Effector memory CD4-positive, alpha-beta T cell (primary cell): ENCODE results near the gene SLC9A8.

Experiments
- DNase-seq, 3 donors: peaks; one replicate each; pipeline ENCODE4 v3.0.0-alpha.2; 2020
- H3K27ac ChIP-seq: 2 replicates; pipeline ENCODE4 v1.7.0; 2013; ENCODE audit warnings: mild to moderate bottlenecking, low read length, moderate library complexity; ENCODE audit not compliant: insufficient read depth, poor library complexity, severe bottlenecking
- H3K27me3 ChIP-seq: replicated peaks from 2 replicates; pipeline ENCODE4 v1.7.0; 2013; ENCODE audit warnings: mild to moderate bottlenecking, low read length; ENCODE audit not compliant: insufficient read depth, control insufficient read depth, poor library complexity, severe bottlenecking
- H3K36me3 ChIP-seq: 2 replicates; pipeline ENCODE4 v1.7.0; 2013; ENCODE audit warnings: mild to moderate bottlenecking, low read length, moderate library complexity; ENCODE audit not compliant: control insufficient read depth, insufficient read depth
- H3K4me1 ChIP-seq: 2 replicates; pipeline ENCODE4 v1.7.0; 2013; ENCODE audit warnings: low read length, mild to moderate bottlenecking; ENCODE audit not compliant: control insufficient read depth, insufficient read depth, poor library complexity, severe bottlenecking
- H3K4me3 ChIP-seq: 2 replicates; pipeline ENCODE4 v1.7.0; 2013; ENCODE audit warnings: low read length, low read depth, mild to moderate bottlenecking; ENCODE audit not compliant: insufficient read depth, poor library complexity, severe bottlenecking
- H3K9me3 ChIP-seq: 2 replicates; pipeline ENCODE4 v1.7.0; 2013; ENCODE audit warnings: mild to moderate bottlenecking, low read length, moderate library complexity; ENCODE audit not compliant: control insufficient read depth

The SLC9A8 gene

DNA sequence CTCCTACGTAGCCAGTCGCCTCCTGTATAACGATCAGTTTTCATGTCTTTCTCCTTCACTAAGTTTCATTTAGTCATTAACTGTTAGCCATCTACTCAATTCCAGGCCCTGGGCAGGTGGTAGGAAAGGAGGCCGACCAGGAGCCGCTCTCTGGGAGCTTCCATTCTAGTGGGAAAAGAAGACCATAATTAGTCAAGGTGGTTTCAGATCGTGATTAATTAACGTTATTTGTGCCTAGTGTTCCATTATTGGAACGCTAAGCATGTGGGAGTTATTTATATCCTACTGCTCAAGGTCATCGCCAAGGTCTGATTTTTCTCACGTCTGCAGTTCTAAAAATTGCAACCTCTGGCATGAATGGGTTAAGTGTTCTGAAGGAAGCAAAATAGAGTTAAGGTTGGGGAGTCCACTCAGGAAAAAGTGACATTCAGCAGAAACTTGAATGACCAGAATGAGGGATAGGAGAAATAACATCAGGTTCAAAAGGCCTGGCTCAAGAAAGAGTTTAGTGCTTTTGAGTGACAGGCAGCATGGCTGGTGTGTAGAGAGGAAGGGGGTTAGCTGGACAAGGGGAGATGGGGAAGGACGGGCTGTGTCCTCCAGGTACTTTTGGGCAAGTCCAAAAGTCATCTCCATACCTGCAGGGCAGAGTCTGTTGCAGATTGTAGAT lies 812 bp downstream of the SLC9A8 start:
- DNase-seq: no peak
- Histone ChIP-seq H3K4me1 (peaks cover 21% of the 10 kb centered on the region), H3K36me3 (peaks cover 11% of the 10 kb centered on the region), H3K4me3 (peak overlapping the region; percentile 75), H3K27ac (peak overlapping the region; percentile 97), H3K27me3 (no peaks in the 10 kb centered on the region), H3K9me3 (no peaks in the 10 kb centered on the region)

DNA sequence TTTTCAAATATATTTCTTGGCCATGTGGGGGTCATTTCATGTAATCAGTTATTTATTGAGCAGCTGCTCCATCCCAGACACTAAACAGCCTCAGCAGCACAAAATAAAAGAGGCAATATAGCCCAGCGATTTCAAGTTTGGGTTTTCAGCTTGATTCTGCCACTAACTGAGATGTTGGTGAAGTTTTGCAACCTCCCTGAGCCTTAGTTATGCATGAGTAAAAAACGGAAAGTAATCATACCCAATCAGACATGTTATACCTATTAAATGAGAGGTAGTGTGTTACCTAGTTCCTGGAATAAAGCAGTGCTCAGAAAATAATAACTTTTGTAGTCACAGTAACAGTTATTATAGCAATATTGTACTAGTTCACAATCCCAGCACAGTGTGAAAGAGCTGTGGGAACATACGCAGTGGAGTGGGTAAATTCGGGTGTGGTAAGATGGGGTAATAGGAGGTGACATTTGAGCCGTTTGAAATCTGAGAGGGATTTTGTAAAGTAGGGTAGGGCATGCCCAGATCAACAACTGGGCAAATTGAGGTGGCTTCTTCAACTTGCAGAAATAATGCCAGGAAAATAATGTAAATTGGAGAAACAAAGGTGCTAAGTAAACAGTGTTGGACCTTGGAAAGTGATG lies 1.5 kb downstream of the SLC9A8 start:
- H3K27me3 ChIP-seq: no peaks in the 10 kb centered on the region
- H3K4me1 ChIP-seq: peaks cover 21% of the 10 kb centered on the region
- H3K27ac ChIP-seq: peak overlapping the region; percentile 97
- H3K9me3 ChIP-seq: no peaks in the 10 kb centered on the region
- no peak for DNase-seq
- peaks cover 13% of the 10 kb centered on the region for H3K36me3 ChIP-seq
- no peak overlapping the region for H3K4me3 ChIP-seq

- no peak for DNase-seq
- H3K4me1 ChIP-seq: peaks cover 26% of the 10 kb centered on the region
- H3K36me3 ChIP-seq: peaks cover 22% of the 10 kb centered on the region
- no peak overlapping the region for H3K27ac ChIP-seq
- H3K9me3 ChIP-seq: no peaks in the 10 kb centered on the region
- no peak overlapping the region for H3K4me3 ChIP-seq
- H3K27me3 ChIP-seq: no peaks in the 10 kb centered on the region
Observed at GRCh38 chr20:49818816-49819215, 6.2 kb downstream of the SLC9A8 start.

GRCh38 chr20:49819702-49820101 lies 7.1 kb downstream of the SLC9A8 start:
- Histone ChIP-seq H3K4me3 (no peak overlapping the region), H3K36me3 (peaks cover 22% of the 10 kb centered on the region), H3K4me1 (peaks cover 20% of the 10 kb centered on the region), H3K27me3 (no peaks in the 10 kb centered on the region), H3K27ac (peak overlapping the region; percentile 5), H3K9me3 (no peaks in the 10 kb centered on the region)
- DNase-seq: no peak

DNA sequence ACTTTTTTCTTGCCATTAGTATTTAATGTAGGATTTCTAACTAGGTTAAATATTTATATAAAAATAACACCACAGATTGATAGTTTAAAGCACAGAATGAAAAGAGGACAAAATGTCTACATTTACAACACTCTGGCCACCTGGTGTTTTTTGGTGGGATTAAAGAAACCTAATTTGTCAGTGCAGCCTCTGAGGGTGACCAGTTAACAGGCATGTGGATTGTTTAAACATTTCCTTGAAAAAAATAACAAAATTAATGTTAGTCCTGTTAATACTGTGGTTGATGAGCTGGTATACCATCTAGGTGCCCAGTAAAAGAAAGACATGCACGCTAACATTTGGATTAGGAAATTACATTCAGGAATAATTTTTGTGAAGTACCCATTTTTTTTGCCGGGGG lies 8.8 kb downstream of the SLC9A8 start:
- Histone ChIP-seq H3K4me3 (no peak overlapping the region), H3K36me3 (peaks cover 21% of the 10 kb centered on the region), H3K4me1 (peaks cover 20% of the 10 kb centered on the region), H3K27ac (no peak overlapping the region), H3K27me3 (no peaks in the 10 kb centered on the region), H3K9me3 (no peaks in the 10 kb centered on the region)
- DNase-seq: no peak

GRCh38 chr20:49821870-49822331 lies 9.3 kb downstream of the SLC9A8 start:
- peaks cover 18% of the 10 kb centered on the region for H3K36me3 ChIP-seq
- DNase-seq: no peak

GRCh38 chr20:49823152-49823847 lies 10.7 kb downstream of the SLC9A8 start:
- peak overlapping the region; percentile 1 for H3K4me3 ChIP-seq
- H3K4me1 ChIP-seq: peaks cover 20% of the 10 kb centered on the region
- no peaks in the 10 kb centered on the region for H3K27me3 ChIP-seq
- DNase-seq: no peak
- H3K36me3 ChIP-seq: peaks cover 16% of the 10 kb centered on the region
- H3K9me3 ChIP-seq: no peaks in the 10 kb centered on the region
- peak overlapping the region; percentile 56 for H3K27ac ChIP-seq

More at GRCh38 chr20:49821870-49822331, 9.3 kb downstream of the SLC9A8 start:
- no peak overlapping the region for H3K4me3 ChIP-seq
- H3K27me3 ChIP-seq: no peaks in the 10 kb centered on the region
- H3K27ac ChIP-seq: no peak overlapping the region
- H3K4me1 ChIP-seq: peaks cover 20% of the 10 kb centered on the region
- no peaks in the 10 kb centered on the region for H3K9me3 ChIP-seq

- DNase-seq: no peak
- Histone ChIP-seq H3K36me3 (peaks cover 13% of the 10 kb centered on the region), H3K4me1 (peaks cover 20% of the 10 kb centered on the region), H3K27me3 (no peaks in the 10 kb centered on the region), H3K9me3 (no peaks in the 10 kb centered on the region), H3K27ac (no peak overlapping the region), H3K4me3 (no peak overlapping the region)
Observed at GRCh38 chr20:49824206-49824605, 11.6 kb downstream of the SLC9A8 start.

- DNase-seq: no peak
- H3K36me3 ChIP-seq: peaks cover 14% of the 10 kb centered on the region
- H3K4me3 ChIP-seq: no peak overlapping the region
- H3K27ac ChIP-seq: no peak overlapping the region
- no peaks in the 10 kb centered on the region for H3K9me3 ChIP-seq
- peaks cover 20% of the 10 kb centered on the region for H3K4me1 ChIP-seq
- H3K27me3 ChIP-seq: no peaks in the 10 kb centered on the region
Observed at GRCh38 chr20:49825521-49826033, 12.9 kb downstream of the SLC9A8 start.
